Measurements from ENCODE around the gene CYTH3.

DNA sequence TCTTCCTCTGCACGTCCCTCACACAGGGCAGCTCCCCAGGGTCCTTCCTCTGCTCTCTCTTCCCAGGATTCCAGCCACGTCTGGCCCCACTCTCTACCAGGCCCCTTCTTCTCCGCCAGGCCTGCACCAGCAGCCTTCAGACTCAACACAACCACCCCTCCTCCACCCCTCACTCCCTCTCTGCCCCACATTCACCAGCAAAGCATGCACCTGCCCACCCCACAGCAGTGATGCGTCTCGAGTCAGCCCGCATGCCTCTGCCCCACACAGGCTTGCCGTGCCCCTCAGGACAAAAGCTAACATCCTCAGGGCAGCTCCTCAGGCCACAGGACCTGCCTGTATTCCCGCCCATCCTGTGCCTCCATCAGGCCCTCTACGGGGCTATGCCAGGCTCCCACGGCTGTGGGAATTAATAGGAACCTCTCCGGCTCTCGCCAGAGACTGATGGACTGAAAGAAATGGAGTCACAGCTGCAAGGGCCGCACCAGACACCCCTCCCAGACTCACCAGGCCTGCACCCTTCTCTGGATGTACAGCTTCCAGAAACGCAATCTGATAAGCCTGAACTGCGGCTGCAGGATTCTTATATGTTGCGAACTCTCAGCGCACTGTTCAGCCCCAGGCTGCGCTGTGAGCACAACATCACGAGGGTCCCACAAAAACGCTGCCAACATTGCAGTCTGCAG lies 100.1 kb downstream of the CYTH3 start:
- no peak for TF ChIP-seq CTCF (CRISPR knock-in tag; IDR thresholded peaks at IDR 0.05)
- no peak for TF ChIP-seq GMEB2 (CRISPR knock-in tag; IDR thresholded peaks at IDR 0.05; ENCODE audit: low read depth)
- TF ChIP-seq CBX2 (IDR thresholded peaks at IDR 0.05; ENCODE audit: low read depth, low read length), result no peak
- TF ChIP-seq CBX2 (CRISPR knock-in tag; IDR thresholded peaks at IDR 0.05; ENCODE audit: low read depth), result no peak
- TF ChIP-seq ZSCAN20 (CRISPR knock-in tag; IDR thresholded peaks at IDR 0.05; ENCODE audit: borderline replicate concordance), result no peak
- TF ChIP-seq POLR2AphosphoS5 (IDR thresholded peaks at IDR 0.05; ENCODE audit: low read depth, low read length), result no peak
- no peak for TF ChIP-seq NR1H2 (CRISPR knock-in tag; IDR thresholded peaks at IDR 0.05; ENCODE audit: borderline replicate concordance, low read depth)
